ENCODE results near the gene FAM3A.
"Not testable (repeated sequence)": the region's sequence is repeated elsewhere in the genome, so short reads cannot be mapped to it uniquely, and the experiment has no call there.

The FAM3A gene

GRCh38 chrX:154515966-154516655 is at the start of gene FAM3A:
Gene FAM3A, minus strand, starts transcription at chrX:154516232. Its CDS starts 460 bp downstream, at chrX:154515772.
- DNase-seq (ENCODE audit: low read depth), result peak; percentile 69

- not testable (repeated sequence) for DNase-seq (ENCODE audit: low read depth)
Measured at GRCh38 chrX:154562295-154562694, 46.3 kb upstream of the FAM3A start.

- not testable (repeated sequence) for DNase-seq (ENCODE audit: low read depth)
Measured at GRCh38 chrX:154560326-154560725, 44.3 kb upstream of the FAM3A start.

GRCh38 chrX:154558896-154559295 is 42.9 kb upstream of the FAM3A start:
- not testable (repeated sequence) for DNase-seq (ENCODE audit: low read depth)

GRCh38 chrX:154558060-154558690 is 42.1 kb upstream of the FAM3A start:
- not testable (repeated sequence) for DNase-seq (ENCODE audit: low read depth)

- DNase-seq (ENCODE audit: low read depth), result not testable (repeated sequence)
Measured at GRCh38 chrX:154552112-154552806, 36.2 kb upstream of the FAM3A start.

GRCh38 chrX:154549766-154550165 is 33.7 kb upstream of the FAM3A start:
- DNase-seq (ENCODE audit: low read depth), result no peak

- DNase-seq (ENCODE audit: low read depth), result no peak
Measured at GRCh38 chrX:154548028-154548316, 31.9 kb upstream of the FAM3A start.

GRCh38 chrX:154547245-154548027 is 31.4 kb upstream of the FAM3A start, which contains the start of gene IKBKG:
Gene IKBKG, plus strand, starts transcription at chrX:154547620. Its CDS starts 4,383 bp downstream, at chrX:154552003.
- peak; percentile 77 for DNase-seq (ENCODE audit: low read depth)

- DNase-seq (ENCODE audit: low read depth), result no peak
Measured at GRCh38 chrX:154546354-154547244, 30.6 kb upstream of the FAM3A start, which contains the start of gene G6PD. Gene G6PD, minus strand, starts transcription at chrX:154546846. Its CDS starts 691 bp downstream, at chrX:154546155.

- no peak for DNase-seq (ENCODE audit: low read depth)
Measured at GRCh38 chrX:154545673-154546274, 29.7 kb upstream of the FAM3A start.

GRCh38 chrX:154542723-154543424 is 26.8 kb upstream of the FAM3A start:
- DNase-seq (ENCODE audit: low read depth), result no peak

- DNase-seq (ENCODE audit: low read depth), result peak; percentile 86
Measured at GRCh38 chrX:154541896-154542722, 26.1 kb upstream of the FAM3A start.

GRCh38 chrX:154541589-154541895 is 25.5 kb upstream of the FAM3A start:
- DNase-seq (ENCODE audit: low read depth), result no peak

- no peak for DNase-seq (ENCODE audit: low read depth)
Measured at GRCh38 chrX:154540897-154541535, 25.0 kb upstream of the FAM3A start.

- not testable (repeated sequence) for DNase-seq (ENCODE audit: low read depth)
Measured at GRCh38 chrX:154540365-154540764, 24.3 kb upstream of the FAM3A start.

- no peak for DNase-seq (ENCODE audit: low read depth)
Measured at GRCh38 chrX:154539077-154539476, 23.0 kb upstream of the FAM3A start.

- no peak for DNase-seq (ENCODE audit: low read depth)
Measured at GRCh38 chrX:154535892-154536291, 19.9 kb upstream of the FAM3A start.

All from GM04504 (cell line).